ENCODE results near the gene TAC4. TPM values are rescaled to one million over a fixed set of nuclear protein-coding genes. Genes with fewer than 3 reads are reported as not detected.

TAC4 gene
- total RNA-seq, 1 experiment from 2014 or later, result not detected

- no peak for DNase-seq (ENCODE audit: low spot score)
Measured at GRCh38 chr17:49873466-49873865, 25.6 kb upstream of the TAC4 start.

- DNase-seq (ENCODE audit: low spot score), result no peak
Measured at GRCh38 chr17:49872754-49873377, 25.0 kb upstream of the TAC4 start.

- no peak for DNase-seq (ENCODE audit: low spot score)
Measured at GRCh38 chr17:49871211-49871610, 23.3 kb upstream of the TAC4 start.

- no peak for DNase-seq (ENCODE audit: low spot score)
Measured at GRCh38 chr17:49870298-49870697, 22.4 kb upstream of the TAC4 start.

GRCh38 chr17:49869038-49869374, 21.1 kb upstream of the TAC4 start:
- DNase-seq (ENCODE audit: low spot score), result no peak

- DNase-seq (ENCODE audit: low spot score), result no peak
Measured at GRCh38 chr17:49866882-49867413, 19.1 kb upstream of the TAC4 start.

GRCh38 chr17:49866019-49866380, 18.1 kb upstream of the TAC4 start:
- no peak for DNase-seq (ENCODE audit: low spot score)

GRCh38 chr17:49862781-49863331, 15.0 kb upstream of the TAC4 start:
- no peak for DNase-seq (ENCODE audit: low spot score)

GRCh38 chr17:49861150-49861884, 13.4 kb upstream of the TAC4 start:
- DNase-seq (ENCODE audit: low spot score), result peak; percentile 64

- DNase-seq (ENCODE audit: low spot score), result peak; percentile 49
Measured at GRCh38 chr17:49859991-49860953, 12.4 kb upstream of the TAC4 start.

- no peak for DNase-seq (ENCODE audit: low spot score)
Measured at GRCh38 chr17:49858796-49859195, 10.9 kb upstream of the TAC4 start.

- no peak for DNase-seq (ENCODE audit: low spot score)
Measured at GRCh38 chr17:49854126-49854525, 6.3 kb upstream of the TAC4 start.

GRCh38 chr17:49853470-49854015, 5.7 kb upstream of the TAC4 start:
- no peak for DNase-seq (ENCODE audit: low spot score)

GRCh38 chr17:49851387-49852291, 3.8 kb upstream of the TAC4 start:
- DNase-seq (ENCODE audit: low spot score), result peak; percentile 56

- DNase-seq (ENCODE audit: low spot score), result no peak
Measured at GRCh38 chr17:49850772-49851386, 3.0 kb upstream of the TAC4 start.

- no peak for DNase-seq (ENCODE audit: low spot score)
Measured at GRCh38 chr17:49850218-49850610, 2.3 kb upstream of the TAC4 start.

- DNase-seq (ENCODE audit: low spot score), result no peak
Measured at GRCh38 chr17:49848739-49849138, 870 bp upstream of the TAC4 start.

- DNase-seq (ENCODE audit: low spot score), result no peak
Measured at GRCh38 chr17:49846938-49847712, 744 bp downstream of the TAC4 start.

- no peak for DNase-seq (ENCODE audit: low spot score)
Measured at GRCh38 chr17:49845321-49845720, 2.5 kb downstream of the TAC4 start.
